Measurements from ENCODE around the gene OTUD4.

The OTUD4 gene

DNA sequence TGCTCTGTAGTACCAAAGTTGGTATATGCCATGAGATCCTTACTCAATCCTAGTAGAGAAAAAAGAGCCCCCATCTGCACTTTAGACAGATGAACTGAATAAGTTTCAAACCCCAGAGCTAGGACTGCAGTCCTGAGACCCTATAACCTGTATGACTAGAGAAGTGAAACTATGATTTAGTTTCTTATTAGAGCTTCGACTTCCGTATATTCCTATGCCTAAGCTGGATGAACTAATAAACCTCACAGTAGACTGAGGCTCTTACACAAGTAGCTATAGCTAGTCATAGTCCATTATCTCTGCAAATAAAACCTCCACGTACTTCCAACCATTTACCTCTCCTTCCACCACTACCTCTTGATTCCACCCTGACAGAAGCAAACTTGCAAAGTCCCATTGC lies 6.3 kb upstream of the OTUD4 start:
- TF ChIP-seq, protein P1, sequence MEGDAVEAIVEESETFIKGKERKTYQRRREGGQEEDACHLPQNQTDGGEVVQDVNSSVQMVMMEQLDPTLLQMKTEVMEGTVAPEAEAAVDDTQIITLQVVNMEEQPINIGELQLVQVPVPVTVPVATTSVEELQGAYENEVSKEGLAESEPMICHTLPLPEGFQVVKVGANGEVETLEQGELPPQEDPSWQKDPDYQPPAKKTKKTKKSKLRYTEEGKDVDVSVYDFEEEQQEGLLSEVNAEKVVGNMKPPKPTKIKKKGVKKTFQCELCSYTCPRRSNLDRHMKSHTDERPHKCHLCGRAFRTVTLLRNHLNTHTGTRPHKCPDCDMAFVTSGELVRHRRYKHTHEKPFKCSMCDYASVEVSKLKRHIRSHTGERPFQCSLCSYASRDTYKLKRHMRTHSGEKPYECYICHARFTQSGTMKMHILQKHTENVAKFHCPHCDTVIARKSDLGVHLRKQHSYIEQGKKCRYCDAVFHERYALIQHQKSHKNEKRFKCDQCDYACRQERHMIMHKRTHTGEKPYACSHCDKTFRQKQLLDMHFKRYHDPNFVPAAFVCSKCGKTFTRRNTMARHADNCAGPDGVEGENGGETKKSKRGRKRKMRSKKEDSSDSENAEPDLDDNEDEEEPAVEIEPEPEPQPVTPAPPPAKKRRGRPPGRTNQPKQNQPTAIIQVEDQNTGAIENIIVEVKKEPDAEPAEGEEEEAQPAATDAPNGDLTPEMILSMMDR (IDR thresholded peaks at IDR 0.05; ENCODE audit: low read depth, low read length), result no peak
- no peak overlapping the region for H3K4me3 ChIP-seq (ENCODE audit: low read depth, low read length)

DNA sequence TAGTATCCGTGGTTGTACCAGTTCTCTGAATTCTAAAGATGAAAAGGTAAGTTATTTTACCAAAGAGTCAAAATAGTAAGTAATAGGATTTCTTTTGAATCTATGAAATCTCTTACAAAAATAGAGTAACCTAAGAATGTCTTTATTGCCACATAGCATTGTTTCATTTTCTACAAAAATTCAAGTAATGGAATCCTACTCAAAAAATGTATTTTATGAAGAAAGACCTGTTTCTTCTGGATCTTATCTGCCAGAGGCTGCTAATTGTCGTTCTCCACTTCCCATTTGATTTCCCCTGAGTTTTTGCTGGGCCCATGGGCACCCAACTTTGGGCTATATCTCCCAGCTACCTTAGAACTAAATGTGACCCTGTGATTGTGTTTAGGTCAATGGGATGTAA lies 3.2 kb upstream of the OTUD4 start:
- no peak overlapping the region for H3K4me3 ChIP-seq (ENCODE audit: low read depth, low read length)
- TF ChIP-seq, protein P1 (IDR thresholded peaks at IDR 0.05; ENCODE audit: low read depth, low read length), result no peak

GRCh38 chr4:145183023-145183422 lies 2.6 kb upstream of the OTUD4 start:
- H3K4me3 ChIP-seq (ENCODE audit: low read depth, low read length), result no peak overlapping the region
- TF ChIP-seq, protein P1 (IDR thresholded peaks at IDR 0.05; ENCODE audit: low read depth, low read length), result no peak

GRCh38 chr4:145182222-145182621 lies 1.8 kb upstream of the OTUD4 start:
- no peak overlapping the region for H3K4me3 ChIP-seq (ENCODE audit: low read depth, low read length)
- TF ChIP-seq, protein P1 (IDR thresholded peaks at IDR 0.05; ENCODE audit: low read depth, low read length), result no peak

DNA sequence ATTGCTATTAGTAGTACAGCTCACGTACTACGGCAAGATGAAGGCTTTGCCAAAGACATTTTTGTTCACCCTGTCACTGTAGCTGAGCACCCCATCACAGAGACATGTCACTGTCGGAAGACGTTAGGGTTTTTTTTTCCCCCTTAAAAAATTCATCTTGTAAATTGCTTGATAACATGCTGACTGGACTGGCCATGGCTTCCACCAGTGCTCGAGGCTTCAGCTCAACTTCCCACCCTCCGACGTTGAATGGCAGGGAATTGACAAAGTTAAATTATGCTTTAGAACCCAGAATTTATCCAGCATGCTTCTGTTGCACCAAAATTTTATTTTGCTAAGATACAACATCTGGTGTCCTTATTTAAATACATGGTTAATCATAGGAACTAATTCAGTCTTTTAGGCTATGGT lies 707 bp upstream of the OTUD4 start:
- H3K4me3 ChIP-seq (ENCODE audit: low read depth, low read length), result peak overlapping the region; percentile 62
- TF ChIP-seq, protein P1 (IDR thresholded peaks at IDR 0.05; ENCODE audit: low read depth, low read length), result no peak

DNA sequence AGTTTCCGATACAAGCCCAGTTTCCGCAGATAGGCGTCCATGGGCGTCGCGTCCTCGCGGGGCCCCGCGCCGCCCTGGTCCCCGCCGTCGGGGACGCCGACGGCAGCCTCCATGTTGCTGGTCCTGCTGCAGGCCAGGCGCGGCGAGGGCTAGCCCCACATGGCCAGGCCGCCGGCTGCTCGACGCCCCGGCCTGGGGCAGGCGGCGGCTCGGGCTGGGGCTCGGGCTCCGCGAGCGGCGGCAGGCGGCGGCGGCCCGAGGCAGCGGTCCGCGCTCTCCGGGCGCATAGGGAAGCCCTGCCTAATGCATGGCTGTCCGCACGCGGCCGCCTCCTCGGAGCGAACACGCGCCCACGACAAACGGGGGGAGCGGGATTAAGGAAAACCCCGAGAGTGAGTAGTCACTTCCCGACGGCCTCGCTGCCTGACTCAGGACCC lies 510 bp downstream of the OTUD4 start:
- peak overlapping the region; percentile 81 for H3K4me3 ChIP-seq (ENCODE audit: low read depth, low read length)

GRCh38 chr4:145179281-145179860 lies 1.0 kb downstream of the OTUD4 start:
- peak overlapping the region; percentile 81 for H3K4me3 ChIP-seq (ENCODE audit: low read depth, low read length)
- TF ChIP-seq, protein P1 (IDR thresholded peaks at IDR 0.05; ENCODE audit: low read depth, low read length), result no peak

DNA sequence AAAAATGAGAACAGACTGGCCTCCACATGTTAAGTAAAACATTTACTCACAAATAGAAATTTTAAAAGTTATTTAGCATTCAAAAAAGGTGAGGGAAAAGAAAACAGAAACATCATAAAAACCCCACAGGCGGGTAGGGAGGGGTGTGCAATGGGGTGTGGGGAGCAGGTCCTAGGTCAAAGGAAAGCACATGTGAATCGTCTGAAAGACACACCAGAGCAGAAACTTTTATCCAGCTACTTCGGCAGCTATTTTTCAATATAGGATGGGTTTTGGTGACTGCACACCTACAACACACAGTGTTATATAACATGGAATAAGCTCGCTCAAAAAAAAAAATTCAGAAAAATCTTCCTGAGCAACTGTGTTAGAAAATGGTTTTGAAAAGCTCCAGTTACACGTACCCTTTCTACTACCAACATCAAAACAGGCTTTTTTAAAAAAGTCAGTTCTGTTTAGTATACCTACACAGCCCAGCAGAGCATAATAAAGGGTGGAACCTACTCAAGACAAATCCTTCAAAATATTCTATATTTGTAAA lies 1.6 kb downstream of the OTUD4 start:
- TF ChIP-seq, protein P1 (IDR thresholded peaks at IDR 0.05; ENCODE audit: low read depth, low read length), result no peak

More for the DNA sequence above, 1.6 kb downstream of the OTUD4 start:
- peak overlapping the region; percentile 81 for H3K4me3 ChIP-seq (ENCODE audit: low read depth, low read length)

All from WI38 (cell line).